Endothelial cell of umbilical vein (primary cell): ENCODE measurements around the gene PRKCSH. TPM values are rescaled to one million over a fixed set of nuclear protein-coding genes. Genes with fewer than 3 reads are reported as not detected.
"Not testable (repeated sequence)": the region's sequence is repeated elsewhere in the genome, so short reads cannot be mapped to it uniquely, and the experiment has no call there.

ENCODE experiments used
- BruUV-seq: library from RNA; stranded (reverse); fragments of 400-500 nt; replicated peaks from 2 replicates; lab custom pipeline; 2021; lab: Mats Ljungman, UMichigan
- CTCF ChIA-PET: fragments of 300-600, 350-600 bp; sonication (Branson Sonifier 250); formaldehyde crosslinking; loops from one replicate; lab custom pipeline; 2021; ENCODE audit warnings: antibody characterized with exemption, inconsistent platforms; lab: Charles Lee
- POLR2A ChIA-PET: fragments of 300-600, 350-600 bp; sonication (Branson Sonifier 250); formaldehyde crosslinking; loops from one replicate; lab custom pipeline; 2021; ENCODE audit warnings: antibody characterized with exemption, inconsistent platforms; lab: Charles Lee
- DNase-seq: peaks from one replicate; pipeline ENCODE4 v3.0.0-alpha.2; 2011; ENCODE audit warnings: low read depth, low spot score
- FAIRE-seq: peaks from 2 replicates; lab custom pipeline; 2011; peaks lifted over from hg19 to GRCh38; lab: Jason Lieb, UNC
- H2AFZ ChIP-seq: 2 replicates; pipeline ENCODE4 v1.6.0; 2012; ENCODE audit warnings: low read depth, low read length, control low read depth, inconsistent platforms
- H3K27ac ChIP-seq: 2 replicates; pipeline ENCODE4 v1.5.1; 2011; ENCODE audit warnings: low read depth, mild to moderate bottlenecking, control low read depth, low read length, moderate library complexity; ENCODE audit not compliant: insufficient read depth
- H3K27me3 ChIP-seq, 2 experiments: 2 replicates each; pipeline versions ENCODE4 v1.6.0 to v1.6.1; 2011; ENCODE audit warnings: low read length in 2 of 2, mixed read lengths in 1 of 2; ENCODE audit not compliant: control insufficient read depth in 2 of 2, insufficient read depth in 2 of 2
- H3K36me3 ChIP-seq, 2 experiments: 2 replicates in 1 of 2; 3 replicates in 1 of 2; pipeline ENCODE4 v1.5.1; 2011; ENCODE audit warnings: low read length in 2 of 2, mild to moderate bottlenecking in 1 of 2, moderate library complexity in 1 of 2; ENCODE audit not compliant: control insufficient read depth in 2 of 2, insufficient read depth in 2 of 2; ENCODE audit errors: extremely low read depth in 1 of 2
- H3K4me1 ChIP-seq: 3 replicates; pipeline ENCODE4 v1.5.1; 2011; ENCODE audit warnings: mild to moderate bottlenecking, low read length; ENCODE audit not compliant: control insufficient read depth, insufficient read depth; ENCODE audit errors: extremely low read depth
- H3K4me2 ChIP-seq: 2 replicates; pipeline ENCODE4 v1.6.1; 2011; ENCODE audit warnings: low read length, control low read depth, mixed read lengths; ENCODE audit not compliant: insufficient read depth
- H3K4me3 ChIP-seq, 3 experiments: fragments of 200-600 bp in 1 of 3; sonication (generic), shearing (Covaris generic) in 1 of 3; replicated peaks in 1 of 3; 2 replicates each; pipeline ENCODE4 v1.5.1; 2011 to 2016; ENCODE audit warnings: control low read depth in 3 of 3, low read length in 3 of 3, mild to moderate bottlenecking in 2 of 3, inconsistent platforms in 1 of 3, low read depth in 1 of 3, moderate library complexity in 1 of 3; ENCODE audit not compliant: insufficient read depth in 1 of 3
- H3K79me2 ChIP-seq: 2 replicates; pipeline ENCODE4 v1.6.0; 2012; ENCODE audit warnings: low read length, inconsistent platforms; ENCODE audit not compliant: control insufficient read depth, insufficient read depth
- H3K9ac ChIP-seq: replicated peaks from 2 replicates; pipeline ENCODE3; 2011; ENCODE audit warnings: low read length, control low read depth; ENCODE audit not compliant: insufficient read depth; ENCODE audit errors: extremely low read depth
- H3K9me1 ChIP-seq: replicated peaks from 3 replicates; pipeline ENCODE4 v1.6.0; 2011; ENCODE audit warnings: mild to moderate bottlenecking, low read length; ENCODE audit not compliant: control insufficient read depth, insufficient read depth; ENCODE audit errors: extremely low read depth
- H3K9me3 ChIP-seq: replicated peaks from 2 replicates; pipeline ENCODE4 v1.5.1; 2012; ENCODE audit warnings: low read length, inconsistent platforms; ENCODE audit not compliant: control insufficient read depth, insufficient read depth
- H4K20me1 ChIP-seq: replicated peaks from 2 replicates; pipeline ENCODE3; 2011; ENCODE audit warnings: mild to moderate bottlenecking, low read length; ENCODE audit not compliant: control insufficient read depth, insufficient read depth; ENCODE audit errors: extremely low read depth
- GATA2 ChIP-seq: IDR thresholded peaks from 2 replicates; pipeline ENCODE4 v1.7.0; 2011; ENCODE audit warnings: low read depth, mild to moderate bottlenecking, moderate library complexity, mixed read lengths, low read length; ENCODE audit not compliant: insufficient read length, insufficient read depth
- JUN ChIP-seq: IDR thresholded peaks from 2 replicates; pipeline ENCODE4 v1.6.1; 2011; ENCODE audit warnings: borderline replicate concordance, low read depth; ENCODE audit not compliant: insufficient read length, insufficient read depth
- POLR2A ChIP-seq: IDR thresholded peaks from 2 replicates; pipeline ENCODE4 v1.6.1; 2012; ENCODE audit warnings: low read depth, mild to moderate bottlenecking, control low read depth, low read length
- POLR2AphosphoS5 ChIP-seq: IDR thresholded peaks from 2 replicates; pipeline ENCODE4 v1.6.1; 2012; ENCODE audit warnings: low read depth, mild to moderate bottlenecking, control low read depth, low read length, moderate library complexity; ENCODE audit not compliant: insufficient read depth
- dilution Hi-C: fragments of 300-500 bp; cut with MboI; formaldehyde crosslinking; loops from one replicate; pipeline ENCODE4 v1.15.0; 2019; ENCODE audit warnings: low sequenced_read_pairs; ENCODE audit not compliant: extremely low pct_ligation_motif_present
- intact Hi-C: fragments of 100-400 bp; cut with micrococcal nuclease; formaldehyde crosslinking; loops from one replicate; pipeline ENCODE4 v1.10.0; 2022
- polyA plus RNA-seq, 4 experiments: library from polyadenylated mRNA; depleted of rRNA in 3 of 4; stranded (reverse) in 3 of 4; unstranded in 1 of 4; fragments of >200 nt; gene quantifications; 2 replicates each; pipeline versions ENCODE4 v1.2.1 to v1.2.3, GENCODE V29; 2011 to 2012; ENCODE audit warnings: missing spikeins in 1 of 4
- total RNA-seq: library from RNA; stranded (reverse); gene quantifications from 2 replicates; pipeline ENCODE4 v1.2.3, GENCODE V29; 2021
- TF ChIP-seq, protein P1 (sequence below), 2 donors: IDR thresholded peaks; 1 replicate in 1 of 2; 2 replicates in 1 of 2; pipeline ENCODE4 v1.5.1; 2011; ENCODE audit warnings: low read length in 2 of 2, mild to moderate bottlenecking in 2 of 2, moderate library complexity in 2 of 2, control low read depth in 1 of 2, inconsistent platforms in 1 of 2, low read depth in 1 of 2; ENCODE audit not compliant: insufficient read depth in 1 of 2; ENCODE audit errors: extremely low read depth in 1 of 2
- TF ChIP-seq, protein P2 (sequence below): IDR thresholded peaks from 2 replicates; pipeline ENCODE4 v1.6.1; 2011; ENCODE audit not compliant: insufficient read depth, insufficient read length

PRKCSH gene
- total and polyA plus RNA-seq, 2 donors (not counting 3 experiments of a cell fraction or from before 2014, with no cell fraction given), result 215 to 425 TPM

DNA sequence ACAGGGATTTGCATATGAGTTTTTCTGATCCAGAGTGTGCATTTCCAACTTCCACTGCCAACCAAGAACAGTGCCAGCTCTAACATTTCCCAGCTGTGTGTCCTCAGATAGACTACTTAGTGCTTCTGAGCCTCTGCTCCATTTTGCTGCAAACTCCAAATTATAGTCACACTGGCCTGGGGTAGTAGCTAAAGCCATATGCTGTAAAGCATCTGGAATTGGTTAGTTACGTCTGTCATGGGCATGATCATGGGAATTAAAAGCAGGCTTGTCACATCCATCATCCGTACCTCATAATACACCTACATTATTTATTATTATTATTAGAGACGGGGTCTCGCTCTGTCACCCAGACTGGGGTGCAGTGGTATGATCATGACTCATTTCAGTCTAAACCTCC, 38.3 kb downstream of the PRKCSH start:
- POLR2A ChIA-PET, result no interaction called here

DNA sequence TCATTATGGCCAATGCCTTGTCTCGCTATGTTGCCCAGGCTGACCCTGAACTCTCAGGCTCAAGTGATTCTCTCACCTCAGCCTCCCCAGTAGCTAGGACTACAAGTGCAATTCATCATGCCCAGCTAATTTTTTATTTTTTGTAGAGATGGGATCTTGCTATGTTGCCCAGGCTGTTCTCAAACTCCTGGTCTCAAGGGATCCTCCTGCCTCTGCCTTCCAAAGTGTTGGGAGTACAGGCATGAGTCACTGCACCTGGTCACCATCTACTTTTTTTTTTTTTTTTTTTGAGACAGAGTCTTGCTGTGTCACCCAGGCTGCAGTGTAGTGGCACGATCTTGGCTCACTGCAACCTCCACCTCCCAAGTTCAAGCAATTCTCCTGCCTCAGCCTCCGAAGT, 39.9 kb downstream of the PRKCSH start:
- H3K4me3 ChIP-seq, POLR2A ChIA-PET, H3K36me3 ChIP-seq, H3K4me1 ChIP-seq, H2AFZ ChIP-seq, H3K27ac ChIP-seq, H3K79me2 ChIP-seq, intact Hi-C loops, H3K9me1 ChIP-seq, dilution Hi-C loops, H3K4me2 ChIP-seq, BruUV-seq, H3K9ac ChIP-seq, H3K9me3 ChIP-seq, DNase-seq, FAIRE-seq, H4K20me1 ChIP-seq, H3K27me3 ChIP-seq: not testable (repeated sequence)
- CTCF ChIA-PET, result interaction anchor here (0.9 kb wide), 1 partner anchor 89 kb away, joined by 3 read pairs; no protein-coding TSS in a partner anchor

More for the DNA sequence above, 38.3 kb downstream of the PRKCSH start:
- CTCF ChIA-PET, result no interaction called here
- intact Hi-C loops, result no loop called here
- Histone ChIP-seq H2AFZ (no peak overlapping the region), H3K4me3 (no peak overlapping the region), H3K36me3 (no peaks in the 10 kb centered on the region), H4K20me1 (no peaks in the 10 kb centered on the region), H3K9ac (no peak overlapping the region), H3K9me1 (no peaks in the 10 kb centered on the region), H3K27me3 (peaks cover 0 to 3% of the 10 kb centered on the region in 2 experiments), H3K27ac (no peak overlapping the region), H3K4me2 (no peak overlapping the region), H3K9me3 (no peaks in the 10 kb centered on the region), H3K79me2 (no peaks in the 10 kb centered on the region), H3K4me1 (no peaks in the 10 kb centered on the region)
- dilution Hi-C loops, result no loop called here
- FAIRE-seq, result no peak
- TF ChIP-seq GATA2 (no peak), JUN (no peak), POLR2A (no peak), POLR2AphosphoS5 (no peak)
- TF ChIP-seq, protein P1, sequence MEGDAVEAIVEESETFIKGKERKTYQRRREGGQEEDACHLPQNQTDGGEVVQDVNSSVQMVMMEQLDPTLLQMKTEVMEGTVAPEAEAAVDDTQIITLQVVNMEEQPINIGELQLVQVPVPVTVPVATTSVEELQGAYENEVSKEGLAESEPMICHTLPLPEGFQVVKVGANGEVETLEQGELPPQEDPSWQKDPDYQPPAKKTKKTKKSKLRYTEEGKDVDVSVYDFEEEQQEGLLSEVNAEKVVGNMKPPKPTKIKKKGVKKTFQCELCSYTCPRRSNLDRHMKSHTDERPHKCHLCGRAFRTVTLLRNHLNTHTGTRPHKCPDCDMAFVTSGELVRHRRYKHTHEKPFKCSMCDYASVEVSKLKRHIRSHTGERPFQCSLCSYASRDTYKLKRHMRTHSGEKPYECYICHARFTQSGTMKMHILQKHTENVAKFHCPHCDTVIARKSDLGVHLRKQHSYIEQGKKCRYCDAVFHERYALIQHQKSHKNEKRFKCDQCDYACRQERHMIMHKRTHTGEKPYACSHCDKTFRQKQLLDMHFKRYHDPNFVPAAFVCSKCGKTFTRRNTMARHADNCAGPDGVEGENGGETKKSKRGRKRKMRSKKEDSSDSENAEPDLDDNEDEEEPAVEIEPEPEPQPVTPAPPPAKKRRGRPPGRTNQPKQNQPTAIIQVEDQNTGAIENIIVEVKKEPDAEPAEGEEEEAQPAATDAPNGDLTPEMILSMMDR (IDR thresholded peaks at IDR 0.05; ENCODE audit: extremely low read depth in 1 of 2, insufficient read depth in 1 of 2, low read depth in 1 of 2, low read length in 2 of 2), result no peak
- TF ChIP-seq, protein P2, sequence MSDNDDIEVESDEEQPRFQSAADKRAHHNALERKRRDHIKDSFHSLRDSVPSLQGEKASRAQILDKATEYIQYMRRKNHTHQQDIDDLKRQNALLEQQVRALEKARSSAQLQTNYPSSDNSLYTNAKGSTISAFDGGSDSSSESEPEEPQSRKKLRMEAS, result no peak
- no peak for DNase-seq
- no TSS peak for BruUV-seq
